ENCODE measurements around the gene CYP26B1. TPM values are rescaled to one million over a fixed set of nuclear protein-coding genes. Genes with fewer than 3 reads are reported as not detected.

Gene CYP26B1
- total and polyA plus RNA-seq, 9 of the 15 experiments (the other 6 are each of a cell fraction or from before 2014, with no cell fraction given) = 0.01 to 0.13 (median 0.04) TPM; not detected in 6

- Histone ChIP-seq H3K27me3 (ENCODE audit: control insufficient read depth in 2 of 2, insufficient read depth in 2 of 2, low read length in 2 of 2) (peaks cover under 1 to 52% of the 10 kb centered on the region in 2 experiments; a peak in 3 of 5 replicates), H3K79me2 (ENCODE audit: control insufficient read depth, insufficient read depth, low read length) (no peaks in the 10 kb centered on the region), H3K27ac (ENCODE audit: extremely low read depth, low read depth, low read length) (no peak overlapping the region), H3K9me3 (replicated peaks; ENCODE audit: control insufficient read depth, insufficient read depth, low read depth, low read length) (no peaks in the 10 kb centered on the region), H3K4me1 (replicated peaks in 1 of 2; ENCODE audit: control insufficient read depth in 2 of 2, insufficient read depth in 2 of 2, low read length in 2 of 2) (0 out of 5 replicates have a peak, but pooled peaks cover 0 to under 1% of the 10 kb centered on the region in 2 experiments), H3K36me3 (ENCODE audit: control insufficient read depth, insufficient read depth, low read length) (no peaks in the 10 kb centered on the region), H3K4me2 (ENCODE audit: insufficient read depth, low read length) (no peak overlapping the region), H3K4me3 (no peak overlapping the region), H4K20me1 (replicated peaks; ENCODE audit: control insufficient read depth, insufficient read depth, low read length) (peaks cover 5% of the 10 kb centered on the region), H2AFZ (ENCODE audit: low read depth, low read length) (no peak overlapping the region), H3K9ac (ENCODE audit: insufficient read depth in 1 of 2, low read depth in 2 of 2, low read length in 2 of 2) (no peak overlapping the region), H3K9me1 (ENCODE audit: control insufficient read depth, insufficient read depth, low read length) (no peaks in the 10 kb centered on the region)
- POLR2A ChIA-PET = no interaction called here
- BruUV-seq (replicated peaks) = no TSS peak
- TF ChIP-seq ZNF224 (CRISPR knock-in tag; IDR thresholded peaks at IDR 0.05) (no peak), HNRNPLL (IDR thresholded peaks at IDR 0.05; ENCODE audit: low read depth, low read length, poor library complexity, severe bottlenecking) (no peak), ARID3B (CRISPR knock-in tag; IDR thresholded peaks at IDR 0.05; ENCODE audit: borderline replicate concordance) (no peak), ZNF121 (CRISPR knock-in tag; conservative IDR thresholded peaks at IDR 0.05) (no peak), MECOM (CRISPR knock-in tag; IDR thresholded peaks at IDR 0.05) (no peak), PRPF4 (IDR thresholded peaks at IDR 0.05; ENCODE audit: insufficient read depth, low read depth, low read length, poor library complexity, severe bottlenecking) (no peak), L3MBTL2 (IDR thresholded peaks at IDR 0.05) (no peak), RB1 (IDR thresholded peaks at IDR 0.05; ENCODE audit: low read depth) (no peak), RBM25 (IDR thresholded peaks at IDR 0.05; ENCODE audit: low read depth, low read length, severe bottlenecking) (no peak), MCM5 (IDR thresholded peaks at IDR 0.05; ENCODE audit: low read depth) (no peak), POLR2B (IDR thresholded peaks at IDR 0.05; ENCODE audit: low read depth, partially characterized antibody) (no peak)
- 0% methylated on average over 2 of the region's 3 CpGs for WGBS (ENCODE audit: insufficient coverage, low coverage, missing lambda C conversion rate)
- in situ Hi-C loops (cut with MboI) (loop anchor here (10.0 kb wide), 3 partner anchors 230 to 620 kb away; no protein-coding TSS in a partner anchor), intact Hi-C loops (cut with micrococcal nuclease) (no loop called here)
- FAIRE-seq (no peak), DNase-seq (ENCODE audit: extremely low read depth in 1 of 4, low spot score in 3 of 4) (no peak), ATAC-seq (no peak)
- CTCF ChIA-PET (ENCODE audit: low intra/inter-chr PET ratio) = no interaction called here
Observed at GRCh38 chr2:72155151-72155550, 7.5 kb upstream of the CYP26B1 start.
